K562 (cell line): ENCODE measurements around the gene CEP85L. TPM values are rescaled to one million over a fixed set of nuclear protein-coding genes. Genes with fewer than 3 reads are reported as not detected.

Source experiments
- CBFA2T3 ChIP-seq: fragments of 450-650 bp; IDR thresholded peaks from 2 replicates; pipeline ENCODE4 v1.6.1; 2017
- EP300 ChIP-seq: IDR thresholded peaks from 2 replicates; pipeline ENCODE4 v1.6.1; 2012; ENCODE audit warnings: low read length, improper control_type of control experiment
- HDAC1 ChIP-seq, 2 experiments: fragments of 450-650 bp; IDR thresholded peaks; 2 replicates each; pipeline ENCODE4 v1.6.1; 2016 to 2017; ENCODE audit warnings: inconsistent platforms in 1 of 2, mild to moderate bottlenecking in 1 of 2, moderate library complexity in 1 of 2
- ILF3 ChIP-seq: fragments of 450-650 bp; IDR thresholded peaks from 2 replicates; pipeline ENCODE4 v1.6.1; 2018; ENCODE audit warnings: antibody characterized with exemption, mild to moderate bottlenecking, moderate library complexity, borderline replicate concordance
- MEIS2 ChIP-seq: fragments of 450-650 bp; IDR thresholded peaks from 2 replicates; pipeline ENCODE4 v1.6.1; 2014; ENCODE audit warnings: mild to moderate bottlenecking; ENCODE audit not compliant: partially characterized antibody
- MIER1 ChIP-seq: fragments of 450-650 bp; IDR thresholded peaks from 2 replicates; pipeline ENCODE4 v1.6.1; 2016; ENCODE audit warnings: antibody characterized with exemption, mild to moderate bottlenecking, low read depth
- MTA2 ChIP-seq: fragments of 450-650 bp; IDR thresholded peaks from 2 replicates; pipeline ENCODE4 v1.6.1; 2016; ENCODE audit warnings: low read depth
- NCOA1 ChIP-seq: fragments of 450-650 bp; IDR thresholded peaks from 2 replicates; pipeline ENCODE4 v1.6.1; 2016; ENCODE audit warnings: low read depth
- NCOR1 ChIP-seq: fragments of 450-650 bp; IDR thresholded peaks from 2 replicates; pipeline ENCODE4 v1.6.1; 2016; ENCODE audit warnings: mild to moderate bottlenecking, moderate library complexity
- NFE2 ChIP-seq: IDR thresholded peaks from 2 replicates; pipeline ENCODE4 v1.6.1; 2014; ENCODE audit warnings: antibody characterized with exemption, low read depth
- NFRKB ChIP-seq: fragments of 450-650 bp; IDR thresholded peaks from 2 replicates; pipeline ENCODE4 v1.6.1; 2016; ENCODE audit warnings: low read depth
- RNF2 ChIP-seq: sonication (generic); IDR thresholded peaks from 2 replicates; pipeline ENCODE4 v1.6.1; 2016
- SMARCC2 ChIP-seq: fragments of 450-650 bp; IDR thresholded peaks from 2 replicates; pipeline ENCODE4 v1.6.1; 2017; ENCODE audit warnings: antibody characterized with exemption, moderate library complexity, mild to moderate bottlenecking, low read depth
- SRF ChIP-seq, 2 experiments: fragments of 250-450, 450-650 bp in 1 of 2; sonication (Bioruptor Pico) in 1 of 2; sonication (generic) in 1 of 2; formaldehyde crosslinking; IDR thresholded peaks; 2 replicates each; pipeline versions ENCODE4 v1.5.0 to v1.5.1; 2020 to 2022; ENCODE audit warnings: mild to moderate bottlenecking in 1 of 2, missing genetic modification reagents in 1 of 2
- TRIM24 ChIP-seq, 2 experiments: fragments of 450-650 bp; IDR thresholded peaks; 2 replicates each; pipeline ENCODE4 v1.6.1; 2016
- XRCC4 ChIP-seq: IDR thresholded peaks from one replicate; pipeline ENCODE4 v1.6.1; 2011; ENCODE audit not compliant: insufficient read depth, insufficient read length; ENCODE audit errors: extremely low read depth
- ZEB2 ChIP-seq: fragments of 450-650 bp; IDR thresholded peaks from 2 replicates; pipeline ENCODE4 v1.6.1; 2016
- ZFX ChIP-seq: sonication (generic); formaldehyde crosslinking; IDR thresholded peaks from 2 replicates; pipeline ENCODE4 v1.8.0; 2022; ENCODE audit warnings: mild to moderate bottlenecking, missing genetic modification reagents, moderate library complexity
- ZNF212 ChIP-seq: fragments of 450-650 bp; formaldehyde crosslinking; IDR thresholded peaks from 2 replicates; pipeline ENCODE4 v1.4.0; 2020; ENCODE audit warnings: mild to moderate bottlenecking
- ZNF77 ChIP-seq: fragments of 250-450 bp; sonication (Bioruptor Pico); IDR thresholded peaks from 2 replicates; pipeline ENCODE4 v1.5.0; 2020
- polyA plus RNA-seq, 8 experiments: library from polyadenylated mRNA; depleted of rRNA in 4 of 8; stranded (reverse) in 5 of 8; unstranded in 3 of 8; fragments of >200 nt; fragmentation: Nextera tagmentation in 2 of 8; fragmentation: Illumina TruSeq in 1 of 8; extraction: Ambion mirVana in 2 of 8; extraction: Trizol in 1 of 8; gene quantifications; 2 replicates each; pipeline versions ENCODE4 v1.2.1 to v1.2.3, GENCODE V29; 2011 to 2014; ENCODE audit warnings: inconsistent platforms in 1 of 8, missing spikeins in 1 of 8
- total RNA-seq, 7 experiments: library from RNA; depleted of rRNA in 6 of 7; stranded (reverse); fragments of >200 nt in 6 of 7; fragmentation: Illumina TruSeq in 2 of 7; extraction: Trizol in 2 of 7; gene quantifications; 2 replicates each; pipeline versions ENCODE4 v1.2.1 to v1.2.3, GENCODE V29; 2011 to 2021; ENCODE audit warnings: low replicate concordance in 1 of 7
- TF ChIP-seq, protein P1 (sequence below): fragments of 450-650 bp; formaldehyde crosslinking; IDR thresholded peaks from 2 replicates; pipeline ENCODE4 v1.4.0; 2022; ENCODE audit warnings: missing genetic modification characterization
- TF ChIP-seq, protein P2 (sequence below), 2 experiments: fragments of 200-800 bp in 1 of 2; sonication (Bioruptor generic) in 1 of 2; sonication (generic) in 1 of 2; formaldehyde crosslinking in 1 of 2; IDR thresholded peaks in 1 of 2; conservative IDR thresholded peaks in 1 of 2; 2 replicates each; pipeline versions ENCODE4 v1.5.0 to v1.6.1; 2016 to 2020; ENCODE audit warnings: missing compliant biosample characterization in 1 of 2, missing genetic modification characterization in 1 of 2, missing genetic modification reagents in 1 of 2
- TF ChIP-seq, protein P3 (sequence below): IDR thresholded peaks from 2 replicates; pipeline ENCODE4 v1.6.1; 2012; ENCODE audit warnings: low read depth, low read length, improper control_type of control experiment, borderline replicate concordance
- TF ChIP-seq, protein P4 (sequence below): sonication (generic); formaldehyde crosslinking; IDR thresholded peaks from 2 replicates; pipeline ENCODE4 v1.8.0; 2022; ENCODE audit warnings: missing genetic modification reagents, mild to moderate bottlenecking, borderline replicate concordance
- TF ChIP-seq, protein P5 (sequence below): fragments of 250-450 bp; sonication (Bioruptor Pico); IDR thresholded peaks from 2 replicates; pipeline ENCODE4 v1.8.0; 2021; ENCODE audit warnings: moderate library complexity, mild to moderate bottlenecking, inconsistent platforms

Gene CEP85L
- total and polyA plus RNA-seq, 9 of the 15 experiments (the other 6 are each of a cell fraction or from before 2014, with no cell fraction given) = 4.5 to 15.8 (median 8.3) TPM

DNA sequence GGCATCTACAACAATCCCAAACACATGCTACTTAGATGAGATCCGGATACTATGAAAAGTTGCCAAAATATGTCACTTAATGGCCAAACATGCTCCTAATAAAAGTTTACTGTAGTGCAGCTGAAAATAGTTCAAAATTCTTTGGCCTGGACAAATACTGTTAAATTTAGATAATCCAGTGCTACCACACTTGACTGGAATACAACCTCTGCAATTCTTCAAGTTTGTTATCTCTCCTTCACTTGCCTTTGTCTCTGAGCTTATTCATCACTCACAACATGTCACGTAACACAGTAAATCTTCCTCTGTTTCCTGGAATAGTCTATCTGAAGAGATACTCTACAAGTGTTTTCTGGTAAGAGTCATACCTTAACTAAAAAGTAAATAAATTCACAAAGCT, 113.8 kb downstream of the CEP85L start (continued):
- TF ChIP-seq, protein P1, sequence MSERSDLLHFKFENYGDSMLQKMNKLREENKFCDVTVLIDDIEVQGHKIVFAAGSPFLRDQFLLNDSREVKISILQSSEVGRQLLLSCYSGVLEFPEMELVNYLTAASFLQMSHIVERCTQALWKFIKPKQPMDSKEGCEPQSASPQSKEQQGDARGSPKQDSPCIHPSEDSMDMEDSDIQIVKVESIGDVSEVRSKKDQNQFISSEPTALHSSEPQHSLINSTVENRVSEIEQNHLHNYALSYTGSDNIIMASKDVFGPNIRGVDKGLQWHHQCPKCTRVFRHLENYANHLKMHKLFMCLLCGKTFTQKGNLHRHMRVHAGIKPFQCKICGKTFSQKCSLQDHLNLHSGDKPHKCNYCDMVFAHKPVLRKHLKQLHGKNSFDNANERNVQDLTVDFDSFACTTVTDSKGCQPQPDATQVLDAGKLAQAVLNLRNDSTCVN (CRISPR knock-in tag) = no peak
- TF ChIP-seq NFE2 (0 out of 2 replicates have a peak, but pooled peaks have one; percentile 15), NCOR1 (peak; percentile 81), ILF3 (no peak; the same call in 1 of the 2 replicates), CBFA2T3 (peak; percentile 89), SMARCC2 (peak; percentile 77), RNF2 (no peak), EP300 (peak; percentile 87), ZFX (0 out of 2 replicates have a peak, but pooled peaks have one; percentile 20), HDAC1 (IDR thresholded peaks at IDR 0.05) (peak in 1 of 2 experiments; percentile 85; a peak in 2 of 4 replicates), XRCC4 (no peak), MTA2 (peak; percentile 48; the same call in 1 of the 2 replicates), MIER1 (no peak), NCOA1 (peak; percentile 35; the same call in 1 of the 2 replicates), ZEB2 (peak; percentile 74; the same call in 1 of the 2 replicates), NFRKB (no peak), ZNF77 (CRISPR knock-in tag) (no peak), MEIS2 (peak; percentile 100), TRIM24 (IDR thresholded peaks at IDR 0.05) (peak; percentile 34 to 59; a peak in 2 of 4 replicates), SRF (CRISPR knock-in tag; IDR thresholded peaks at IDR 0.05) (peak in 1 of 2 experiments; percentile 28; a peak in 1 of 4 replicates), ZNF212 (no peak)
- TF ChIP-seq, protein P2, sequence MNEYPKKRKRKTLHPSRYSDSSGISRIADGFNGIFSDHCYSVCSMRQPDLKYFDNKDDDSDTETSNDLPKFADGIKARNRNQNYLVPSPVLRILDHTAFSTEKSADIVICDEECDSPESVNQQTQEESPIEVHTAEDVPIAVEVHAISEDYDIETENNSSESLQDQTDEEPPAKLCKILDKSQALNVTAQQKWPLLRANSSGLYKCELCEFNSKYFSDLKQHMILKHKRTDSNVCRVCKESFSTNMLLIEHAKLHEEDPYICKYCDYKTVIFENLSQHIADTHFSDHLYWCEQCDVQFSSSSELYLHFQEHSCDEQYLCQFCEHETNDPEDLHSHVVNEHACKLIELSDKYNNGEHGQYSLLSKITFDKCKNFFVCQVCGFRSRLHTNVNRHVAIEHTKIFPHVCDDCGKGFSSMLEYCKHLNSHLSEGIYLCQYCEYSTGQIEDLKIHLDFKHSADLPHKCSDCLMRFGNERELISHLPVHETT (CRISPR knock-in tag; conservative IDR thresholded peaks at IDR 0.05 in 1 of 2, IDR thresholded peaks at IDR 0.05 in 1 of 2) = no peak
- TF ChIP-seq, protein P3, sequence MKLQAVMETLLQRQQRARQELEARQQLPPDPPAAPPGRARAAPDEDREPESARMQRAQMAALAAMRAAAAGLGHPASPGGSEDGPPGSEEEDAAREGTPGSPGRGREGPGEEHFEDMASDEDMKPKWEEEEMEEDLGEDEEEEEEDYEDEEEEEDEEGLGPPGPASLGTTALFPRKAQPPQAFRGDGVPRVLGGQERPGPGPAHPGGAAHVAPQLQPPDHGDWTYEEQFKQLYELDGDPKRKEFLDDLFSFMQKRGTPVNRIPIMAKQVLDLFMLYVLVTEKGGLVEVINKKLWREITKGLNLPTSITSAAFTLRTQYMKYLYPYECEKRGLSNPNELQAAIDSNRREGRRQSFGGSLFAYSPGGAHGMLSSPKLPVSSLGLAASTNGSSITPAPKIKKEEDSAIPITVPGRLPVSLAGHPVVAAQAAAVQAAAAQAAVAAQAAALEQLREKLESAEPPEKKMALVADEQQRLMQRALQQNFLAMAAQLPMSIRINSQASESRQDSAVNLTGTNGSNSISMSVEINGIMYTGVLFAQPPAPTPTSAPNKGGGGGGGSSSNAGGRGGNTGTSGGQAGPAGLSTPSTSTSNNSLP = peak; percentile 32; the same call in 1 of the 2 replicates
- TF ChIP-seq, protein P4, sequence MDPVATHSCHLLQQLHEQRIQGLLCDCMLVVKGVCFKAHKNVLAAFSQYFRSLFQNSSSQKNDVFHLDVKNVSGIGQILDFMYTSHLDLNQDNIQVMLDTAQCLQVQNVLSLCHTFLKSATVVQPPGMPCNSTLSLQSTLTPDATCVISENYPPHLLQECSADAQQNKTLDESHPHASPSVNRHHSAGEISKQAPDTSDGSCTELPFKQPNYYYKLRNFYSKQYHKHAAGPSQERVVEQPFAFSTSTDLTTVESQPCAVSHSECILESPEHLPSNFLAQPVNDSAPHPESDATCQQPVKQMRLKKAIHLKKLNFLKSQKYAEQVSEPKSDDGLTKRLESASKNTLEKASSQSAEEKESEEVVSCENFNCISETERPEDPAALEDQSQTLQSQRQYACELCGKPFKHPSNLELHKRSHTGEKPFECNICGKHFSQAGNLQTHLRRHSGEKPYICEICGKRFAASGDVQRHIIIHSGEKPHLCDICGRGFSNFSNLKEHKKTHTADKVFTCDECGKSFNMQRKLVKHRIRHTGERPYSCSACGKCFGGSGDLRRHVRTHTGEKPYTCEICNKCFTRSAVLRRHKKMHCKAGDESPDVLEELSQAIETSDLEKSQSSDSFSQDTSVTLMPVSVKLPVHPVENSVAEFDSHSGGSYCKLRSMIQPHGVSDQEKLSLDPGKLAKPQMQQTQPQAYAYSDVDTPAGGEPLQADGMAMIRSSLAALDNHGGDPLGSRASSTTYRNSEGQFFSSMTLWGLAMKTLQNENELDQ (CRISPR knock-in tag) = no peak
- TF ChIP-seq, protein P5, sequence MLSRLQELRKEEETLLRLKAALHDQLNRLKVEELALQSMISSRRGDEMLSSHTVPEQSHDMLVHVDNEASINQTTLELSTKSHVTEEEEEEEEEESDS (CRISPR knock-in tag) = no peak
